Esophagus squamous epithelium (tissue), 5 donors: ENCODE data around the gene DCHS1. TPM values are rescaled to one million over a fixed set of nuclear protein-coding genes. Genes with fewer than 3 reads are reported as not detected.

Experiments
- DNase-seq: peaks from one replicate; lab custom pipeline; 2025; lab: John Stamatoyannopoulos, UW
- H3K27ac ChIP-seq, 4 donors: fragments of 200-600 bp; sonication (generic); one replicate each; pipeline ENCODE4 v1.5.1; 2016 to 2019; ENCODE audit warnings: mild to moderate bottlenecking in 1 of 4
- H3K27me3 ChIP-seq, 4 donors: fragments of 200-600 bp; sonication (generic); 1 replicate in 3 of 4; 2 replicates in 1 of 4; pipeline versions ENCODE4 v1.5.1 to v1.6.0; 2017 to 2021; ENCODE audit warnings: antibody characterized with exemption in 1 of 4
- H3K36me3 ChIP-seq, 3 donors: fragments of 200-600 bp; sonication (generic); one replicate each; pipeline ENCODE4 v1.5.1; 2016 to 2019
- H3K4me1 ChIP-seq, 3 donors: fragments of 200-600 bp; sonication (generic); one replicate each; pipeline ENCODE4 v1.5.1; 2017 to 2019
- H3K4me3 ChIP-seq, 4 donors: fragments of 200-600 bp; sonication (generic); 1 replicate in 3 of 4; 2 replicates in 1 of 4; pipeline ENCODE4 v1.5.1; 2016 to 2019; ENCODE audit warnings: mild to moderate bottlenecking in 2 of 4, moderate library complexity in 1 of 4
- H3K9me3 ChIP-seq, 3 donors: fragments of 200-600 bp; sonication (generic); one replicate each; pipeline ENCODE4 v1.5.1; 2016 to 2019
- CTCF ChIP-seq, 6 experiments: fragments of 450-650 bp in 4 of 6; fragments of 200-600 bp in 2 of 6; sonication (generic) in 2 of 6; IDR thresholded peaks; one replicate each; pipeline ENCODE4 v1.5.1; 2016 to 2019; ENCODE audit warnings: antibody characterized with exemption in 6 of 6, mild to moderate bottlenecking in 4 of 6, moderate library complexity in 4 of 6
- POLR2A ChIP-seq, 4 donors: fragments of 450-650 bp; IDR thresholded peaks; one replicate each; pipeline ENCODE4 v1.6.1; 2017; ENCODE audit warnings: antibody characterized with exemption in 4 of 4, mild to moderate bottlenecking in 4 of 4, moderate library complexity in 3 of 4
- WGBS, 2 donors: methylation state at CpG; one replicate each; pipeline ENCODE4 v1.1.5; 2018; 5-methylcytosine and 5-hydroxymethylcytosine counted together
- intact Hi-C: fragments of 100-400 bp; cut with DNase I; formaldehyde crosslinking; loops from one replicate; pipeline ENCODE4 v1.15.0; 2022
- total RNA-seq, 4 donors: library from RNA; depleted of rRNA; stranded (reverse); fragments of >200 nt; gene quantifications; one replicate each; pipeline ENCODE4 v1.1.0, GENCODE V29; 2016
- donor health status: DM: yes; HTN: yes; CAD: no.

The DCHS1 gene
- total RNA-seq, 4 donors from 2014 or later, result 1.1 to 9.9 (median 2.3) TPM

GRCh38 chr11:6574816-6575715, 80.5 kb downstream of the DCHS1 start:
- Histone ChIP-seq H3K9me3 (no peaks in the 10 kb centered on the region), H3K27ac (no peak overlapping the region), H3K4me3 (no peak overlapping the region), H3K4me1 (peaks cover 4 to 33% (median 7%) of the 10 kb centered on the region in 3 donors), H3K36me3 (peaks cover 0 to 17% (median 0%) of the 10 kb centered on the region in 3 donors), H3K27me3 (no peaks in the 10 kb centered on the region)
- no peak for DNase-seq
- intact Hi-C loops, result no loop called here
- no peak for TF ChIP-seq POLR2A (IDR thresholded peaks at IDR 0.05)
- TF ChIP-seq CTCF (IDR thresholded peaks at IDR 0.05), result no peak
- 85 to 86% methylated on average over 6 of the region's 6 CpGs for WGBS, 2 donors

GRCh38 chr11:6572215-6572614, 83.4 kb downstream of the DCHS1 start:
- H3K36me3 ChIP-seq, result peaks cover 0 to 19% (median 0%) of the 10 kb centered on the region in 3 donors
- DNase-seq, result no peak
- no peak overlapping the region for H3K4me3 ChIP-seq
- H3K27ac ChIP-seq, result no peak overlapping the region
- H3K4me1 ChIP-seq, result peaks cover 4 to 37% (median 10%) of the 10 kb centered on the region in 3 donors
- intact Hi-C loops, result no loop called here
- no peaks in the 10 kb centered on the region for H3K9me3 ChIP-seq
- H3K27me3 ChIP-seq, result no peaks in the 10 kb centered on the region
- 50 to 68% methylated on average over 2 of the region's 2 CpGs for WGBS, 2 donors
- TF ChIP-seq CTCF (IDR thresholded peaks at IDR 0.05), result no peak
- TF ChIP-seq POLR2A (IDR thresholded peaks at IDR 0.05), result no peak

GRCh38 chr11:6571434-6572008, 84.1 kb downstream of the DCHS1 start:
- intact Hi-C loops, result no loop called here
- 73 to 82% methylated on average over 15 to 21 of the region's 22 CpGs for WGBS, 2 donors

More at GRCh38 chr11:6571434-6572008, 84.1 kb downstream of the DCHS1 start:
- TF ChIP-seq CTCF (IDR thresholded peaks at IDR 0.05) (no peak), POLR2A (IDR thresholded peaks at IDR 0.05) (no peak)
- no peak overlapping the region for H3K4me3 ChIP-seq
- no peak overlapping the region for H3K27ac ChIP-seq
- H3K36me3 ChIP-seq, result peaks cover 0 to 26% (median 0%) of the 10 kb centered on the region in 3 donors
- no peak for DNase-seq
- no peaks in the 10 kb centered on the region for H3K27me3 ChIP-seq
- no peaks in the 10 kb centered on the region for H3K9me3 ChIP-seq
- H3K4me1 ChIP-seq, result peaks cover 0 to 30% (median 6%) of the 10 kb centered on the region in 3 donors

Other genes with a start within 250 kb of the DCHS1 start
- 10 to 100 TPM in 2 of 4 donors, 1 to 10 TPM in 2; 2.7 to 29.0 (median 9.9) TPM for gene APBB1, start 236.7 kb downstream of the DCHS1 start, total RNA-seq
- gene HPX, start 214.8 kb downstream of the DCHS1 start, total RNA-seq, result under 1 TPM in 1 of 4 donors, not detected in 3; 0.76 TPM
- 10 to 100 TPM in 1 of 4 donors, 1 to 10 TPM in 3; 4.0 to 13.5 (median 7.0) TPM for gene TRIM3, start 181.9 kb downstream of the DCHS1 start, total RNA-seq
- gene ARFIP2, start 174.5 kb downstream of the DCHS1 start, total RNA-seq, result 10 to 100 TPM; 39.4 to 74.6 (median 50.8) TPM
- gene TIMM10B, start 174.3 kb downstream of the DCHS1 start, total RNA-seq, result 10 to 100 TPM; 17.0 to 40.2 (median 29.6) TPM
- 10 to 100 TPM in 1 of 4 donors, 1 to 10 TPM in 3; 1.3 to 11.8 (median 7.7) TPM for gene DNHD1, start 158.5 kb downstream of the DCHS1 start, total RNA-seq
- 10 to 100 TPM; 10.9 to 23.5 (median 15.7) TPM for gene RRP8, start 52.2 kb downstream of the DCHS1 start, total RNA-seq
- gene ILK, start 52.0 kb downstream of the DCHS1 start, total RNA-seq, result 100 to 1,000 TPM in 1 of 4 donors, 10 to 100 TPM in 3; 34.5 to 128 (median 49.5) TPM
- gene TAF10, start 43.6 kb downstream of the DCHS1 start, total RNA-seq, result 10 to 100 TPM; 31.9 to 69.2 (median 48.6) TPM
- 10 to 100 TPM; 15.4 to 34.9 (median 27.8) TPM for gene TPP1, start 36.4 kb downstream of the DCHS1 start, total RNA-seq
- gene MRPL17, start 27.5 kb upstream of the DCHS1 start, total RNA-seq, result 10 to 100 TPM; 18.9 to 31.8 (median 26.1) TPM
- gene OR2AG2, start 116.2 kb upstream of the DCHS1 start, total RNA-seq, result under 1 TPM in 3 of 4 donors, not detected in 1; 0.08 to 0.76 (median 0.13) TPM
- not detected for gene OR2AG1, start 127.2 kb upstream of the DCHS1 start, total RNA-seq
- gene OR6A2, start 143.9 kb upstream of the DCHS1 start, total RNA-seq, result under 1 TPM in 3 of 4 donors, not detected in 1; 0.19 to 0.79 (median 0.38) TPM
- gene OR10A5, start 189.9 kb upstream of the DCHS1 start, total RNA-seq, result not detected
- not detected for gene OR10A2, start 207.2 kb upstream of the DCHS1 start, total RNA-seq
- gene OR10A4, start 220.8 kb upstream of the DCHS1 start, total RNA-seq, result not detected
- under 1 TPM in 1 of 4 donors, not detected in 3; 0.40 TPM for gene OR2D2, start 236.7 kb upstream of the DCHS1 start, total RNA-seq